Measurements from ENCODE around the gene OCA2. TPM values are rescaled to one million over a fixed set of nuclear protein-coding genes. Genes with fewer than 3 reads are reported as not detected.
A peak's percentile ranks its signal among the peaks of the same experiment; 100 is the strongest.

OCA2 gene
- total and polyA plus RNA-seq, 2 donors from 2014 or later = 0.45 to 2.5 TPM

GRCh38 chr15:28044121-28044672 lies 54.9 kb downstream of the OCA2 start:
- Histone ChIP-seq H3K4me3 (ENCODE audit: low read length in 3 of 3) (no peak overlapping the region), H3K9ac (ENCODE audit: low read length in 3 of 3) (no peak overlapping the region), H3K36me3 (ENCODE audit: control insufficient read depth in 2 of 3, insufficient read depth in 3 of 3, low read length in 3 of 3) (no peaks in the 10 kb centered on the region), H3K9me3 (ENCODE audit: control insufficient read depth in 2 of 3, insufficient read depth in 1 of 3, low read length in 3 of 3) (no peaks in the 10 kb centered on the region), H3K27me3 (ENCODE audit: control insufficient read depth, insufficient read depth, low read length) (no peaks in the 10 kb centered on the region), H3K27ac (ENCODE audit: low read depth in 2 of 2, low read length in 2 of 2) (no peak overlapping the region), H3K4me1 (ENCODE audit: control insufficient read depth in 2 of 3, insufficient read depth in 2 of 3, low read depth in 1 of 3, low read length in 3 of 3) (peaks cover 0 to 4% (median 2%) of the 10 kb centered on the region in 3 donors)
- no peak for FAIRE-seq
- DNase-seq = no peak
- intact Hi-C loops (cut with DNase I) = no loop called here
- no peak for TF ChIP-seq CTCF (IDR thresholded peaks at IDR 0.05; ENCODE audit: borderline replicate concordance, extremely low read depth, insufficient read depth)

- FAIRE-seq = no peak
- Histone ChIP-seq H3K27me3 (ENCODE audit: control insufficient read depth, insufficient read depth, low read length) (no peaks in the 10 kb centered on the region), H3K27ac (ENCODE audit: low read depth in 2 of 2, low read length in 2 of 2) (peak overlapping the region in 1 of 2 donors; percentile 16), H3K9me3 (ENCODE audit: control insufficient read depth in 2 of 3, insufficient read depth in 1 of 3, low read length in 3 of 3) (no peaks in the 10 kb centered on the region), H3K4me1 (ENCODE audit: control insufficient read depth in 2 of 3, insufficient read depth in 2 of 3, low read depth in 1 of 3, low read length in 3 of 3) (peaks cover 0 to 4% (median 2%) of the 10 kb centered on the region in 3 donors), H3K36me3 (ENCODE audit: control insufficient read depth in 2 of 3, insufficient read depth in 3 of 3, low read length in 3 of 3) (no peaks in the 10 kb centered on the region), H3K9ac (ENCODE audit: low read length in 3 of 3) (no peak overlapping the region), H3K4me3 (ENCODE audit: low read length in 3 of 3) (no peak overlapping the region)
- peak in 2 of 5 donors; percentile 69 to 72 for DNase-seq
- TF ChIP-seq CTCF (IDR thresholded peaks at IDR 0.05; ENCODE audit: borderline replicate concordance, extremely low read depth, insufficient read depth) = no peak
- intact Hi-C loops (cut with DNase I) = no loop called here
Observed at GRCh38 chr15:28043691-28044091, 55.4 kb downstream of the OCA2 start.

- Histone ChIP-seq H3K9me3 (ENCODE audit: control insufficient read depth in 2 of 3, insufficient read depth in 1 of 3, low read length in 3 of 3) (no peaks in the 10 kb centered on the region), H3K4me3 (ENCODE audit: low read length in 3 of 3) (no peak overlapping the region), H3K4me1 (ENCODE audit: control insufficient read depth in 2 of 3, insufficient read depth in 2 of 3, low read depth in 1 of 3, low read length in 3 of 3) (peaks cover 0 to under 1% (median 0%) of the 10 kb centered on the region in 3 donors), H3K9ac (ENCODE audit: low read length in 3 of 3) (no peak overlapping the region), H3K27me3 (ENCODE audit: control insufficient read depth, insufficient read depth, low read length) (no peaks in the 10 kb centered on the region), H3K36me3 (ENCODE audit: control insufficient read depth in 2 of 3, insufficient read depth in 3 of 3, low read length in 3 of 3) (no peaks in the 10 kb centered on the region), H3K27ac (ENCODE audit: low read depth in 2 of 2, low read length in 2 of 2) (no peak overlapping the region)
- TF ChIP-seq CTCF (IDR thresholded peaks at IDR 0.05; ENCODE audit: borderline replicate concordance, extremely low read depth, insufficient read depth) = no peak
- FAIRE-seq = no peak
- DNase-seq = no peak
- intact Hi-C loops (cut with DNase I) = no loop called here
Observed at GRCh38 chr15:28037969-28038590, 61.0 kb downstream of the OCA2 start.
